Loucy (cell line): ENCODE data around the gene SPRR1B.

Experiments
- H2AFZ ChIP-seq: fragments of 200-600 bp; sonication (generic); 2 replicates; pipeline ENCODE4 v1.6.0; 2016; ENCODE audit warnings: antibody characterized with exemption, mild to moderate bottlenecking, low read length, moderate library complexity
- H3F3A ChIP-seq: fragments of 200-600 bp; 2 replicates; pipeline ENCODE4 v1.6.0; 2016; ENCODE audit warnings: antibody characterized with exemption, low read depth, mild to moderate bottlenecking
- H3K27me3 ChIP-seq: fragments of 200-600 bp; sonication (generic); 2 replicates; pipeline ENCODE4 v1.6.1; 2014; ENCODE audit warnings: low read length, mild to moderate bottlenecking; ENCODE audit not compliant: insufficient read depth, poor library complexity, severe bottlenecking
- H3K36me3 ChIP-seq: fragments of 200-600 bp; sonication (generic); 2 replicates; pipeline ENCODE4 v1.6.1; 2016; ENCODE audit warnings: low read length; ENCODE audit not compliant: insufficient read depth
- H3K4me1 ChIP-seq: fragments of 200-600 bp; sonication (generic); 2 replicates; pipeline ENCODE4 v1.5.1; 2014; ENCODE audit warnings: low read length, mild to moderate bottlenecking; ENCODE audit not compliant: insufficient read depth, poor library complexity, severe bottlenecking
- H3K4me2 ChIP-seq: fragments of 200-600 bp; sonication (generic); 2 replicates; pipeline ENCODE4 v1.6.0; 2014; ENCODE audit warnings: antibody characterized with exemption, low read length, low read depth, mild to moderate bottlenecking; ENCODE audit not compliant: poor library complexity, severe bottlenecking
- H3K4me3 ChIP-seq: fragments of 200-600 bp; sonication (generic); 2 replicates; pipeline ENCODE4 v1.5.1; 2014; ENCODE audit warnings: low read length, mild to moderate bottlenecking, mixed read lengths; ENCODE audit not compliant: poor library complexity, severe bottlenecking
- H3K79me2 ChIP-seq: fragments of 200-600 bp; sonication (generic); 2 replicates; pipeline ENCODE4 v1.6.1; 2014; ENCODE audit warnings: low read length; ENCODE audit not compliant: insufficient read depth
- H3K9ac ChIP-seq: fragments of 200-600 bp; sonication (generic); 2 replicates; pipeline ENCODE4 v1.6.0; 2014; ENCODE audit warnings: mild to moderate bottlenecking, low read depth, low read length, moderate library complexity; ENCODE audit not compliant: poor library complexity, severe bottlenecking
- H3K9me2 ChIP-seq: fragments of 200-600 bp; sonication (generic); replicated peaks from 2 replicates; pipeline ENCODE4 v1.6.1; 2016; ENCODE audit warnings: low read depth, low read length, mixed read lengths
- H3K9me3 ChIP-seq: fragments of 200-600 bp; sonication (generic); 2 replicates; pipeline ENCODE4 v1.6.1; 2014; ENCODE audit warnings: mild to moderate bottlenecking, antibody characterized with exemption, low read length, low read depth; ENCODE audit not compliant: insufficient read depth
- H4K20me1 ChIP-seq: fragments of 200-600 bp; sonication (generic); 2 replicates; pipeline ENCODE4 v1.6.0; 2014; ENCODE audit warnings: antibody characterized with exemption, low read length, mild to moderate bottlenecking; ENCODE audit not compliant: insufficient read depth, poor library complexity, severe bottlenecking
- CTCF ChIP-seq: fragments of 200-600 bp; sonication (generic); conservative IDR thresholded peaks from 2 replicates; pipeline ENCODE4 v1.5.1; 2014; ENCODE audit warnings: mild to moderate bottlenecking, antibody characterized with exemption, low read length
- EZH2phosphoT487 ChIP-seq: fragments of 200-600 bp; IDR thresholded peaks from 2 replicates; pipeline ENCODE4 v1.6.1; 2018; ENCODE audit warnings: antibody characterized with exemption, mild to moderate bottlenecking, moderate library complexity, borderline replicate concordance

Gene SPRR1B

GRCh38 chr1:152995842-152996241 lies 35.2 kb upstream of the SPRR1B start:
- H2AFZ ChIP-seq = no peak overlapping the region
- no peaks in the 10 kb centered on the region for H3K27me3 ChIP-seq
- H3K9ac ChIP-seq = no peak overlapping the region
- no peak for TF ChIP-seq CTCF
- no peaks in the 10 kb centered on the region for H3K36me3 ChIP-seq
- H3K9me2 ChIP-seq = no peaks in the 10 kb centered on the region
- no peaks in the 10 kb centered on the region for H3K79me2 ChIP-seq
- no peak overlapping the region for H3K4me2 ChIP-seq
- no peaks in the 10 kb centered on the region for H3K4me1 ChIP-seq
- H4K20me1 ChIP-seq = no peaks in the 10 kb centered on the region
- no peaks in the 10 kb centered on the region for H3F3A ChIP-seq
- H3K4me3 ChIP-seq = no peak overlapping the region
- H3K9me3 ChIP-seq = no peaks in the 10 kb centered on the region

DNA sequence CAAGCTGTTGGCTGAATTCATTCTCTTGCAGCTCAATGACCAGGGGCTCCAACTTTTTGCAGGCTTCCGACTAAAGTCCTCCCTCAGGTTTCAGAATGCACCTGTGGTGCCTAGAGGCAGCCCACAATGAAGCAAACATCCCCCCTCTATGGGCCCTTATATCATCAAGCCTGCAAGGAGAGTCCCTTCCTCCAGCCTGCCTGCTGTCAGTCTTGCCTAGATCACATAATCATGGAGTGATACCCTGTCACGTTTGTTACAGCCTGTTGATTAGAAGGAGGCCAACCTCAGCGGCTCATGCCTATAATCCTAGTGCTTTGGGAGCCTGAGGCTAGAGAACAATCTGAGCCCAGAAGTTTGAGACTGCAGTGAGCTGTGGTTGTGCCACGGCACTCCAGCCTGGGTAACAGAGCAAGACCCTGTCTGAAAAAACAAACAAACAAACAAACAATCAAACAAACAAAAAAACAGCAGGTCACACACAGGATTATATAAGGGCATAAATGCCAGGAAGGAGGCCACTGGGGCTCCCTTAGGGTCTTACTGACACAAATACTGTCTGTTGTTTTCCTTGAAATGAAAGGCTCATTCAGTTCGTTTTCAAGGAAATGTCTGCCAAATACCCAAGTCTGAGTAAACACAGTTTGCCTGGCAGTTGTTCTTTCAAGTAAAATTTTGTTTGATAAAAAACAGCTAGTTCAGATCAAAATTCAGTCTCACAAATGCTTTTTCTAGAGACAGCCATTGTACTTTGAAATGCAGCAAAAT lies 34.2 kb upstream of the SPRR1B start:
- no peaks in the 10 kb centered on the region for H4K20me1 ChIP-seq
- no peaks in the 10 kb centered on the region for H3K27me3 ChIP-seq
- no peaks in the 10 kb centered on the region for H3K9me3 ChIP-seq
- no peaks in the 10 kb centered on the region for H3F3A ChIP-seq
- no peaks in the 10 kb centered on the region for H3K79me2 ChIP-seq
- H3K9ac ChIP-seq = no peak overlapping the region
- H2AFZ ChIP-seq = no peak overlapping the region
- H3K36me3 ChIP-seq = no peaks in the 10 kb centered on the region
- TF ChIP-seq EZH2phosphoT487 = no peak
- no peak for TF ChIP-seq CTCF
- no peak overlapping the region for H3K4me2 ChIP-seq
- H3K4me1 ChIP-seq = no peaks in the 10 kb centered on the region
- H3K9me2 ChIP-seq = no peaks in the 10 kb centered on the region
- H3K4me3 ChIP-seq = no peak overlapping the region

- Histone ChIP-seq H3K79me2 (no peaks in the 10 kb centered on the region), H2AFZ (no peak overlapping the region), H3K9ac (no peak overlapping the region), H3F3A (no peaks in the 10 kb centered on the region), H3K27me3 (no peaks in the 10 kb centered on the region), H3K36me3 (no peaks in the 10 kb centered on the region), H3K4me1 (no peaks in the 10 kb centered on the region), H4K20me1 (no peaks in the 10 kb centered on the region), H3K9me3 (no peaks in the 10 kb centered on the region), H3K4me2 (no peak overlapping the region), H3K9me2 (no peaks in the 10 kb centered on the region), H3K4me3 (no peak overlapping the region)
- TF ChIP-seq CTCF (no peak), EZH2phosphoT487 (no peak)
These were observed 33.1 kb upstream of the SPRR1B start for GRCh38 chr1:152997901-152998300.
